SK-N-SH (cell line): ENCODE measurements around the gene TTLL6. TPM values are rescaled to one million over a fixed set of nuclear protein-coding genes. Genes with fewer than 3 reads are reported as not detected.

Experiments used
- CTCF ChIA-PET: fragments of 300-600, 350-600 bp; formaldehyde crosslinking; extraction: SDS; loops from one replicate; lab custom pipeline; 2021; lab: Yijun Ruan, JAX
- POLR2A ChIA-PET: fragments of 350-600 bp; sonication (Branson Sonifier 250); formaldehyde crosslinking; extraction: SDS; loops from one replicate; lab custom pipeline; 2020; ENCODE audit warnings: antibody characterized with exemption, inconsistent platforms; lab: Yijun Ruan, JAX
- DNase-seq: peaks from one replicate; pipeline ENCODE4 v3.0.0; 2012
- H2AFZ ChIP-seq: fragments of 200-600 bp; sonication (generic); 2 replicates; pipeline ENCODE4 v1.8.1; 2016; ENCODE audit warnings: antibody characterized with exemption, mild to moderate bottlenecking, low read depth
- H3F3A ChIP-seq: fragments of 200-600 bp; sonication (generic); replicated peaks from 2 replicates; pipeline ENCODE3; 2016; ENCODE audit warnings: antibody characterized with exemption, mild to moderate bottlenecking; ENCODE audit not compliant: insufficient read depth
- H3K27ac ChIP-seq, 2 experiments: fragments of 200-500 bp in 1 of 2; fragments of 200-600 bp in 1 of 2; sonication (Bioruptor generic) in 1 of 2; sonication (generic), shearing (Covaris generic) in 1 of 2; 2 replicates each; pipeline versions ENCODE4 v1.5.1 to v1.6.1; 2014 to 2016; ENCODE audit warnings: low read depth in 2 of 2, inconsistent platforms in 1 of 2, low read length in 1 of 2, mild to moderate bottlenecking in 1 of 2, mixed read lengths in 1 of 2
- H3K27me3 ChIP-seq: fragments of 200-600 bp; sonication (generic), shearing (Covaris generic); 2 replicates; pipeline ENCODE4 v1.6.1; 2016; ENCODE audit warnings: mixed run types; ENCODE audit not compliant: insufficient read depth
- H3K36me3 ChIP-seq, 2 experiments: fragments of 200-500 bp in 1 of 2; fragments of 200-600 bp in 1 of 2; sonication (Bioruptor generic) in 1 of 2; sonication (generic) in 1 of 2; replicated peaks in 1 of 2; 2 replicates each; pipeline versions ENCODE3 to v1.5.1; 2014 to 2016; ENCODE audit warnings: low read length in 1 of 2, mild to moderate bottlenecking in 1 of 2; ENCODE audit not compliant: insufficient read depth in 2 of 2, control insufficient read depth in 1 of 2
- H3K4me1 ChIP-seq, 2 experiments: fragments of 200-500 bp in 1 of 2; fragments of 200-600 bp in 1 of 2; sonication (Bioruptor generic) in 1 of 2; sonication (generic), shearing (Covaris generic) in 1 of 2; 2 replicates each; pipeline versions ENCODE4 v1.5.1 to v1.6.1; 2014 to 2016; ENCODE audit warnings: low read depth in 1 of 2, low read length in 1 of 2, mixed run types in 1 of 2; ENCODE audit not compliant: insufficient read depth in 2 of 2, control insufficient read depth in 1 of 2
- H3K4me2 ChIP-seq: fragments of 200-600 bp; sonication (generic), shearing (Covaris generic); 2 replicates; pipeline ENCODE4 v1.6.1; 2017; ENCODE audit warnings: mixed run types
- H3K4me3 ChIP-seq, 2 experiments: fragments of 200-500 bp in 1 of 2; fragments of 200-600 bp in 1 of 2; sonication (Bioruptor generic) in 1 of 2; sonication (generic), shearing (Covaris generic) in 1 of 2; 2 replicates each; pipeline versions ENCODE4 v1.5.1 to v1.8.1; 2014 to 2016; ENCODE audit warnings: low read depth in 2 of 2, inconsistent platforms in 1 of 2, low read length in 1 of 2, mild to moderate bottlenecking in 1 of 2, mixed read lengths in 1 of 2, moderate library complexity in 1 of 2
- H3K79me2 ChIP-seq: fragments of 200-600 bp; sonication (generic); 2 replicates; pipeline ENCODE4 v1.8.1; 2017; ENCODE audit warnings: mild to moderate bottlenecking; ENCODE audit not compliant: insufficient read depth
- H3K9ac ChIP-seq: fragments of 200-600 bp; sonication (generic); 2 replicates; pipeline ENCODE4 v1.6.1; 2017; ENCODE audit warnings: mixed run types
- H3K9me2 ChIP-seq: fragments of 200-600 bp; sonication (generic); 2 replicates; pipeline ENCODE4 v1.6.1; 2017; ENCODE audit warnings: mixed run types
- H3K9me3 ChIP-seq: fragments of 200-600 bp; sonication (generic); 2 replicates; pipeline ENCODE4 v1.6.1; 2017; ENCODE audit warnings: mixed run types, mild to moderate bottlenecking, moderate library complexity
- H4K20me1 ChIP-seq: fragments of 200-600 bp; sonication (generic); 2 replicates; pipeline ENCODE4 v1.6.1; 2017; ENCODE audit warnings: mild to moderate bottlenecking, mixed run types; ENCODE audit not compliant: insufficient read depth
- ELF1 ChIP-seq: IDR thresholded peaks from 2 replicates; pipeline ENCODE4 v1.4.0; 2012
- EP300 ChIP-seq, 2 experiments: IDR thresholded peaks; 2 replicates each; pipeline versions ENCODE4 v1.4.0 to v1.6.1; 2012; ENCODE audit warnings: borderline replicate concordance in 1 of 2, low read depth in 1 of 2, low read length in 1 of 2
- FOSL2 ChIP-seq: IDR thresholded peaks from 2 replicates; pipeline ENCODE4 v1.4.0; 2012; ENCODE audit warnings: low read depth, mild to moderate bottlenecking, moderate library complexity, borderline replicate concordance
- GABPA ChIP-seq: IDR thresholded peaks from 2 replicates; pipeline ENCODE4 v1.4.0; 2012; ENCODE audit warnings: low read depth, mild to moderate bottlenecking
- IRF3 ChIP-seq: fragments of 150-350 bp; IDR thresholded peaks from 2 replicates; pipeline ENCODE4 v1.6.1; 2016; ENCODE audit warnings: mild to moderate bottlenecking, low read depth, low read length
- NRF1 ChIP-seq: IDR thresholded peaks from 2 replicates; pipeline ENCODE4 v1.6.1; 2012; ENCODE audit warnings: low read depth, mild to moderate bottlenecking, low read length
- PBX3 ChIP-seq: IDR thresholded peaks from 2 replicates; pipeline ENCODE4; 2012
- POLR2AphosphoS5 ChIP-seq: IDR thresholded peaks from 2 replicates; pipeline ENCODE4 v1.6.1; 2012; ENCODE audit warnings: low read depth, low read length
- RAD21 ChIP-seq: IDR thresholded peaks from 2 replicates; pipeline ENCODE4 v1.6.1; 2012; ENCODE audit warnings: mild to moderate bottlenecking, low read length
- RCOR1 ChIP-seq: fragments of 150-350 bp; IDR thresholded peaks from 2 replicates; pipeline ENCODE4 v1.6.1; 2017; ENCODE audit warnings: antibody characterized with exemption, low read length
- SIN3A ChIP-seq: IDR thresholded peaks from 2 replicates; pipeline ENCODE4 v1.6.1; 2012; ENCODE audit warnings: low read depth, mild to moderate bottlenecking, low read length, moderate library complexity, borderline replicate concordance
- SMC3 ChIP-seq: IDR thresholded peaks from 2 replicates; pipeline ENCODE4 v1.6.1; 2012; ENCODE audit warnings: low read depth, low read length, improper control_type of control experiment
- USF1 ChIP-seq: IDR thresholded peaks from 2 replicates; pipeline ENCODE4 v1.4.0; 2012; ENCODE audit warnings: low read depth, borderline replicate concordance
- YY1 ChIP-seq: IDR thresholded peaks from 2 replicates; pipeline ENCODE4 v1.4.0; 2012; ENCODE audit warnings: low read depth, mild to moderate bottlenecking
- ZBTB33 ChIP-seq: IDR thresholded peaks from 2 replicates; pipeline ENCODE4 v1.4.0; 2012; ENCODE audit warnings: low read depth, borderline replicate concordance
- WGBS: methylation state at CpG from one replicate; pipeline ENCODE4 v1.1.6; 2017; ENCODE audit warnings: low lambda C conversion rate; 5-methylcytosine and 5-hydroxymethylcytosine counted together
- polyA plus RNA-seq, 3 experiments: library from polyadenylated mRNA; depleted of rRNA; stranded (reverse); fragments of >200 nt; gene quantifications; 2 replicates each; pipeline ENCODE4 v1.2.3, GENCODE V29; 2012

The TTLL6 gene
- polyA plus RNA-seq, 1 of the 3 experiments (the other 2 are of a cell fraction): 3.1 TPM

- WGBS: 69% methylated on average over 9 of the region's 9 CpGs
- peak; percentile 32 for DNase-seq
- Histone ChIP-seq H3K4me2 (no peak overlapping the region), H2AFZ (no peak overlapping the region), H3K4me1 (peaks cover 0 to 9% of the 10 kb centered on the region in 2 experiments; a peak in 1 of 4 replicates), H3K9me2 (no peaks in the 10 kb centered on the region), H3K9me3 (no peaks in the 10 kb centered on the region), H3K4me3 (no peak overlapping the region), H3K9ac (no peak overlapping the region), H4K20me1 (no peaks in the 10 kb centered on the region), H3K36me3 (no peaks in the 10 kb centered on the region), H3K27me3 (peaks cover 21% of the 10 kb centered on the region; the same call in 1 of the 2 replicates), H3K79me2 (no peaks in the 10 kb centered on the region), H3K27ac (no peak overlapping the region), H3F3A (peaks cover 18% of the 10 kb centered on the region)
- TF ChIP-seq ZBTB33 (no peak), USF1 (no peak), PBX3 (no peak), IRF3 (no peak), RCOR1 (no peak), FOSL2 (no peak), SMC3 (no peak), ELF1 (no peak), YY1 (no peak), RAD21 (no peak), POLR2AphosphoS5 (no peak)
- POLR2A ChIA-PET: no interaction called here
- CTCF ChIA-PET: interaction anchor here (0.6 to 26.7 kb wide), 9 partner anchors 12 to 217 kb away, joined by 3 to 1196 read pairs (median 3); no protein-coding TSS in a partner anchor
Measured at GRCh38 chr17:48818361-48818841, 1.4 kb upstream of the TTLL6 start.

- peak overlapping the region; percentile 71; the same call in 1 of the 2 replicates for H2AFZ ChIP-seq
- peaks cover 16% of the 10 kb centered on the region for H3F3A ChIP-seq
- POLR2A ChIA-PET: no interaction called here
Measured at GRCh38 chr17:48816438-48816773, 623 bp downstream of the TTLL6 start.

More at GRCh38 chr17:48816438-48816773, 623 bp downstream of the TTLL6 start:
- H3K9me2 ChIP-seq: no peaks in the 10 kb centered on the region
- H3K4me3 ChIP-seq: peak overlapping the region; percentile 45 to 62; a peak in 3 of 4 replicates
- no peaks in the 10 kb centered on the region for H4K20me1 ChIP-seq
- peaks cover 40% of the 10 kb centered on the region; the same call in 1 of the 2 replicates for H3K27me3 ChIP-seq
- TF ChIP-seq RAD21 (no peak), FOSL2 (no peak), EP300 (IDR thresholded peaks at IDR 0.05; ENCODE audit: borderline replicate concordance in 1 of 2, low read depth in 1 of 2, low read length in 1 of 2) (no peak), GABPA (no peak), NRF1 (no peak), SIN3A (no peak), IRF3 (no peak)
- TF ChIP-seq, all 33 proteins: peak for 0
- DNase-seq: no peak
- Histone ChIP-seq H3K27ac (no peak overlapping the region), H3K4me1 (peaks cover 0 to 9% of the 10 kb centered on the region in 2 experiments; a peak in 1 of 4 replicates), H3K9ac (no peak overlapping the region), H3K9me3 (no peaks in the 10 kb centered on the region), H3K4me2 (peak overlapping the region; percentile 82), H3K79me2 (no peaks in the 10 kb centered on the region), H3K36me3 (no peaks in the 10 kb centered on the region)
- WGBS: 16% methylated on average over 7 of the region's 7 CpGs
- CTCF ChIA-PET: interaction anchor here (1.0 to 26.7 kb wide), 14 partner anchors 8 to 219 kb away, joined by 3 to 1196 read pairs (median 6); partner anchors contain the start of gene PRAC2
